Nephron progenitor cell (in vitro differentiated cells): ENCODE data around the gene TCEANC2.

ENCODE experiments used
- DNase-seq: peaks from one replicate; pipeline ENCODE4 v3.0.0; 2021
- H3K27ac Mint-ChIP-seq: 2 replicates; pipeline ENCODE4 v1.8.0; 2021; ENCODE audit warnings: mild to moderate bottlenecking, moderate library complexity, mixed read lengths
- H3K27me3 Mint-ChIP-seq: 2 replicates; pipeline ENCODE4 v1.8.0; 2021; ENCODE audit warnings: mild to moderate bottlenecking, low read depth, mixed read lengths; ENCODE audit not compliant: poor library complexity
- H3K36me3 Mint-ChIP-seq: 2 replicates; pipeline ENCODE4 v1.8.0; 2021; ENCODE audit warnings: low read depth, mixed read lengths
- H3K4me1 Mint-ChIP-seq: 2 replicates; pipeline ENCODE4 v1.8.0; 2021; ENCODE audit warnings: mixed read lengths
- H3K4me3 Mint-ChIP-seq: 2 replicates; pipeline ENCODE4 v1.8.0; 2021; ENCODE audit warnings: mild to moderate bottlenecking, moderate library complexity, mixed read lengths
- H3K9me3 Mint-ChIP-seq: 2 replicates; pipeline ENCODE4 v1.8.0; 2021; ENCODE audit warnings: mild to moderate bottlenecking, moderate library complexity, mixed read lengths
- CTCF ChIP-seq: fragments of 200-600 bp; sonication (generic); IDR thresholded peaks from 2 replicates; pipeline ENCODE4 v1.5.0; 2021; ENCODE audit warnings: antibody characterized with exemption

Gene TCEANC2

DNA sequence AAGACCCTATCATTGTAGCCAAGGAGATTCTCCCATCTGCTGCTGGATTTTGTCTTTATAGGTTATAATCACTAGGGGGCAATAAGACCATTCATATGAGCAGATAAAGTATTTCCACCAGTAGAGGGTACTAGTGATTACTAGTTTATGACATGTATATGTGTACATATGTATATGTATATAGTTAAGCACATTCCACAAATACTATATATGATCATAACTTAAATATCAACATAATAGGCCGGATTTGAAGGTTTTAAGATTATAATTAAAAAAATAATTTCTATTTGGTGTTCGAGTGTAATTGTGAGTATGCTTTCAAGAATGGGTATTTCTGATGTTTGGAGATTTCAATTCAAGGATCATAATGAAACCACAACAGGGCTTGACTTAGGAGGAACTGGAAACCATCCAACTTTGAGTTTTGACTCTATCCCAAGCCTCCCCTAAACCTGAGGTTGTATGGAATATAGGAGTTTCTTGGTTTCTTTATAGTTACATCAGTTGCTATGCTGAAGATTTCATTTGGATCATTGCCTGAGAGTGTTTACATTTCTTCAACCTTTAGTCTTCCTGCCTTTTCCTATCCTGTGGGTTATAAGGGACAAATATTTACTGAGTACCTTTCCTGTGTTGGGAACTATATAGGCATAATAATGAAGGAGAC lies 16.9 kb downstream of the TCEANC2 start:
- Mint-ChIP-seq H3K36me3 (peaks cover 12% of the 10 kb centered on the region), H3K27ac (no peak overlapping the region), H3K27me3 (peaks cover 3% of the 10 kb centered on the region), H3K4me3 (no peak overlapping the region), H3K9me3 (peaks cover 11% of the 10 kb centered on the region), H3K4me1 (no peaks in the 10 kb centered on the region)
- DNase-seq: no peak
- peak; percentile 47 for TF ChIP-seq CTCF

DNA sequence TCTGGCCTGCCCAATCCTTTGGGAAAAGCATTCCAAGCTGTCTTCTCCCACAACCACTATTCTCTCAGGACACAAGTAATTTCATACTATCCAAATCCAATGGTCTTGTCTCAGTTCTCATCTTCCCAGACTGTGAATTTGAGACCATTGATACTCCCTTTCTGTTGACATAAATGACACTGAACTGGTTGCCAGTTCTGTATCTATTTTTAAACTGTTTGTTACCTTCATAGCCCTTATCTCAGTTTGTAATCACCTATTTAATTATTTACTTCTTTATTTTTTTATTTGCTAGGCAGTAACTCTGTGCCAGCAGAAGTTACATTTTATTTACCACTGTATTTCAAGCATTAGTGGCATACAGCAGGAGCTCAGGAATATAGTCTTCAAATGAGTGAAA lies 24.0 kb downstream of the TCEANC2 start:
- peaks cover 4% of the 10 kb centered on the region for H3K36me3 Mint-ChIP-seq
- H3K27me3 Mint-ChIP-seq: no peaks in the 10 kb centered on the region
- peaks cover 9% of the 10 kb centered on the region for H3K4me1 Mint-ChIP-seq
- H3K4me3 Mint-ChIP-seq: no peak overlapping the region
- H3K27ac Mint-ChIP-seq: no peak overlapping the region
- no peaks in the 10 kb centered on the region for H3K9me3 Mint-ChIP-seq
- no peak for TF ChIP-seq CTCF
- no peak for DNase-seq

DNA sequence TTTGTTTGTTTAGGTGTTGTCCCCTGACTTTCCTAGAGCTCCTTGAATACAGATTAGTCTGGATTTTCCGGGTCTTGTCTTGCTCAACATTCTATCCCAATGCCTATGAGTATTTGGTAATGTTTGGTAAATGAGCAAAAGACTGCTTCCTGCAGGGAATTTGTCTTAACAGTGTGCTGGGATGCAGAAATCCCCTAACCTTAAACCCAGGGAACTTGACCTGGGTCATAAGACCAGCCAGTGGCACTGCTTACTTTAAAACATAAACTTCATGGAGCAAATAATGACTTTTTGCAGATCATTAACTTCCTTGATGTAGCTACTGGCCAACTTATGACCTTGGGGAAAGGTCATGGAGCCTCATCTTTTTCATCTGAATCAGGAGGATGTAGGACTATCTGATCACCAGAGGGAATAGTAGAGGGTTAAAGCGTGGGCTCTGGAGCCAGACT lies 27.2 kb downstream of the TCEANC2 start:
- Mint-ChIP-seq H3K36me3 (peaks cover 4% of the 10 kb centered on the region), H3K27me3 (no peaks in the 10 kb centered on the region), H3K27ac (no peak overlapping the region), H3K4me3 (no peak overlapping the region), H3K9me3 (no peaks in the 10 kb centered on the region), H3K4me1 (peaks cover 9% of the 10 kb centered on the region)
- no peak for TF ChIP-seq CTCF
- no peak for DNase-seq

DNA sequence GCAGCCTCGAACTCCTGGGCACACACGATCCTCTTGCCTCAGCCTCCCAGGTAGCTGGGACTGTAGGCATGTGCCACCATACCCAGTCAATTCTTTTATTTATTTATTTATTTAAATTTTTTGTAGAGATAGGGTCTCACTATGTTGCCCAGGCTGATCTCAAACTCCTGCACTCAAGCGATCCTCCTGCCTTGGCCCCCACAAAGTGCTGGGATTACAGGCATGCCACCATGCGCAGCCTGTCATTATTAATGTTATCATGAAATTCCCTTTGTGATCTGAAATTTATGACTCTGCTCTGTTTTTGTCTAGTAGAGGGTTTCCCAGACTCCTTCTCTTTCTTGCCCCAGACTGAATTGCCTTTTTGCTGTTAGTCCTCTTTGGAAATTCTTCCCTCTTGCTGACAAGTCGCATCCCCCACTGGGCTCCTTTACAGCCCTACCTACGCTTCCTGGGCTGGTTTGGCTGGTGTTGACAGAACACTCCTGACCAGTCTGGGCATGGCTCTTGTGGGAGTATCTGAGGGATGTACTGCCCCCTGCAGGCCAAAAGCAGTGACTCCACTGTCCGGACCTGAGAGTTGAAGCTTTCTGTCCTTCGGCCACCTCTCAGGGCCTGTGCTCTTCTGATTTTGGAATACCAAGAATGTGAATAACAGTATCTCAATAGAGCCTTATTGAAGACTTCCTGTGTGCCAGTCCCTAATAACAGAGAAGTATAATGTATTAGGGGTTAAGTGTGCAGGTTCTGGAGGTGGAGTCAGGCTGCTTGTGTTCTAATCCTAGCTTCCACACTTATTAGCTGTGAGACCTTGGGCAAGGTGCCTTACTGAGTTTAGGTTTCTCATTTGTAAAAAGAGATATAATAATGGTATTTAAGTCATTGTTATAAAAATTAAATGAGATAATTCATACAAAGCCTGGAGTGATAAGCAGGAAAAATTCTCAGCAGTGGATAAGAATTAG lies 28.2 kb downstream of the TCEANC2 start:
- Mint-ChIP-seq H3K27me3 (no peaks in the 10 kb centered on the region), H3K27ac (no peak overlapping the region), H3K9me3 (no peaks in the 10 kb centered on the region), H3K4me3 (no peak overlapping the region), H3K4me1 (peaks cover 9% of the 10 kb centered on the region), H3K36me3 (no peaks in the 10 kb centered on the region)
- DNase-seq: peak; percentile 78
- peak; percentile 75 for TF ChIP-seq CTCF

GRCh38 chr1:54084794-54085193 lies 31.4 kb downstream of the TCEANC2 start:
- no peaks in the 10 kb centered on the region for H3K36me3 Mint-ChIP-seq
- no peak for DNase-seq
- no peaks in the 10 kb centered on the region for H3K27me3 Mint-ChIP-seq
- H3K27ac Mint-ChIP-seq: no peak overlapping the region
- H3K4me1 Mint-ChIP-seq: peaks cover 9% of the 10 kb centered on the region
- H3K9me3 Mint-ChIP-seq: no peaks in the 10 kb centered on the region
- TF ChIP-seq CTCF: no peak
- no peak overlapping the region for H3K4me3 Mint-ChIP-seq
